H9 (cell line): ENCODE results near the gene FPR1. TPM values are rescaled to one million over a fixed set of nuclear protein-coding genes. Genes with fewer than 3 reads are reported as not detected.

Source experiments
- DNase-seq: peaks from one replicate; pipeline ENCODE4 v3.0.0-alpha.2; 2017
- H2AFZ ChIP-seq: one replicate; pipeline ENCODE4 v1.6.1; 2013; ENCODE audit warnings: mild to moderate bottlenecking, low read length, control low read depth, moderate library complexity
- H2AK5ac ChIP-seq: 2 replicates; pipeline ENCODE4 v1.6.1; 2013; ENCODE audit warnings: low read length, control low read depth, mixed read lengths; ENCODE audit not compliant: insufficient read length
- H2BK120ac ChIP-seq: one replicate; pipeline ENCODE4 v1.6.1; 2013; ENCODE audit warnings: low read depth, mild to moderate bottlenecking, low read length, control low read depth, inconsistent platforms; ENCODE audit not compliant: poor library complexity, severe bottlenecking
- H2BK12ac ChIP-seq: 2 replicates; pipeline ENCODE4 v1.6.1; 2013; ENCODE audit warnings: low read length, control low read depth, mixed read lengths, low read depth; ENCODE audit not compliant: insufficient read length
- H2BK15ac ChIP-seq: 2 replicates; pipeline ENCODE4 v1.6.1; 2013; ENCODE audit warnings: low read depth, low read length, control low read depth
- H2BK20ac ChIP-seq: one replicate; pipeline ENCODE4 v1.6.1; 2013; ENCODE audit warnings: low read depth, mild to moderate bottlenecking, low read length, control low read depth, inconsistent platforms; ENCODE audit not compliant: poor library complexity, severe bottlenecking
- H2BK5ac ChIP-seq: 2 replicates; pipeline ENCODE4 v1.6.1; 2013; ENCODE audit warnings: low read length, control low read depth, mixed read lengths; ENCODE audit not compliant: insufficient read length
- H3K14ac ChIP-seq: 2 replicates; pipeline ENCODE4 v1.6.1; 2013; ENCODE audit warnings: low read length, control low read depth; ENCODE audit not compliant: insufficient read depth
- H3K18ac ChIP-seq: 2 replicates; pipeline ENCODE4 v1.6.1; 2013; ENCODE audit warnings: low read depth, mild to moderate bottlenecking, mixed read lengths, low read length, control low read depth; ENCODE audit not compliant: insufficient read length
- H3K23ac ChIP-seq: 2 replicates; pipeline ENCODE4 v1.6.1; 2013; ENCODE audit warnings: low read length, control low read depth, mixed read lengths, low read depth; ENCODE audit not compliant: insufficient read length
- H3K23me2 ChIP-seq: 2 replicates; pipeline ENCODE4 v1.6.1; 2013; ENCODE audit warnings: low read depth, mild to moderate bottlenecking, mixed read lengths, low read length, control low read depth; ENCODE audit not compliant: insufficient read length, poor library complexity, severe bottlenecking
- H3K27ac ChIP-seq: 2 replicates; pipeline ENCODE4 v1.5.1; 2013; ENCODE audit warnings: low read length, control low read depth, mixed read lengths, low read depth; ENCODE audit not compliant: insufficient read length
- H3K27me3 ChIP-seq: 2 replicates; pipeline ENCODE4 v1.6.1; 2013; ENCODE audit warnings: low read length, control low read depth, inconsistent platforms; ENCODE audit not compliant: insufficient read depth
- H3K4ac ChIP-seq: 2 replicates; pipeline ENCODE4 v1.6.1; 2013; ENCODE audit warnings: low read depth, mild to moderate bottlenecking, control low read depth, inconsistent platforms, low read length, moderate library complexity
- H3K4me1 ChIP-seq: 2 replicates; pipeline ENCODE4 v1.6.1; 2013; ENCODE audit warnings: low read length, control low read depth, inconsistent platforms; ENCODE audit not compliant: insufficient read depth
- H3K4me2 ChIP-seq: 2 replicates; pipeline ENCODE4 v1.6.1; 2013; ENCODE audit warnings: low read length, control low read depth, mixed read lengths; ENCODE audit not compliant: insufficient read length, insufficient read depth
- H3K56ac ChIP-seq: 2 replicates; pipeline ENCODE4 v1.6.1; 2013; ENCODE audit warnings: low read depth, mild to moderate bottlenecking, mixed read lengths, low read length, control low read depth; ENCODE audit not compliant: insufficient read length
- H3K79me1 ChIP-seq: 2 replicates; pipeline ENCODE4 v1.6.1; 2013; ENCODE audit warnings: low read depth, mild to moderate bottlenecking, moderate library complexity, low read length, control low read depth, inconsistent platforms; ENCODE audit not compliant: insufficient read depth, poor library complexity, severe bottlenecking
- H3K79me2 ChIP-seq: 2 replicates; pipeline ENCODE4 v1.6.1; 2013; ENCODE audit warnings: low read length, control low read depth, inconsistent platforms; ENCODE audit not compliant: insufficient read depth
- H3K9ac ChIP-seq: 2 replicates; pipeline ENCODE4 v1.6.1; 2013; ENCODE audit warnings: low read length, control low read depth, mixed read lengths; ENCODE audit not compliant: insufficient read length; ENCODE audit errors: extremely low read depth
- H3K9me3 ChIP-seq: one replicate; pipeline ENCODE4 v1.6.1; 2013; ENCODE audit warnings: low read depth, low read length, inconsistent platforms; ENCODE audit not compliant: control insufficient read depth
- H3T11ph ChIP-seq: one replicate; pipeline ENCODE4 v1.6.1; 2013; ENCODE audit warnings: mild to moderate bottlenecking, low read length, control low read depth, inconsistent platforms
- H4K20me1 ChIP-seq: one replicate; pipeline ENCODE4 v1.6.1; 2013; ENCODE audit not compliant: control insufficient read depth, insufficient read length, insufficient read depth
- H4K5ac ChIP-seq: 2 replicates; pipeline ENCODE4 v1.6.1; 2013; ENCODE audit warnings: low read depth, mild to moderate bottlenecking, mixed read lengths, low read length, control low read depth; ENCODE audit not compliant: insufficient read length
- H4K8ac ChIP-seq: replicated peaks from 2 replicates; pipeline ENCODE4 v1.6.1; 2013; ENCODE audit warnings: low read length, control low read depth, mixed read lengths, low read depth; ENCODE audit not compliant: insufficient read length
- H4K91ac ChIP-seq: 2 replicates; pipeline ENCODE4 v1.6.1; 2013; ENCODE audit warnings: low read depth, mild to moderate bottlenecking, moderate library complexity, mixed read lengths, low read length, control low read depth; ENCODE audit not compliant: insufficient read length
- H3K27ac Mint-ChIP-seq, 3 experiments: 2 replicates in 2 of 3; 3 replicates in 1 of 3; pipeline ENCODE4 v1.8.0; 2020 to 2021; ENCODE audit warnings: mixed read lengths in 3 of 3, mild to moderate bottlenecking in 1 of 3, moderate library complexity in 1 of 3
- H3K27me3 Mint-ChIP-seq: 2 replicates; pipeline ENCODE4 v1.8.0; 2021; ENCODE audit warnings: low read depth, mild to moderate bottlenecking, moderate library complexity, mixed read lengths
- H3K36me3 Mint-ChIP-seq, 3 experiments: 2 replicates in 2 of 3; 3 replicates in 1 of 3; pipeline ENCODE4 v1.8.0; 2020 to 2021; ENCODE audit warnings: low read depth in 3 of 3, mixed read lengths in 3 of 3; ENCODE audit not compliant: insufficient read depth in 1 of 3
- H3K4me1 Mint-ChIP-seq, 2 experiments: 2 replicates each; pipeline ENCODE4 v1.8.0; 2020; ENCODE audit warnings: mixed read lengths in 2 of 2
- H3K4me3 Mint-ChIP-seq, 2 experiments: 2 replicates in 1 of 2; 3 replicates in 1 of 2; pipeline ENCODE4 v1.8.0; 2020 to 2021; ENCODE audit warnings: mild to moderate bottlenecking in 2 of 2, mixed read lengths in 2 of 2, moderate library complexity in 1 of 2
- H3K9me3 Mint-ChIP-seq, 2 experiments: 2 replicates in 1 of 2; 3 replicates in 1 of 2; pipeline ENCODE4 v1.8.0; 2020; ENCODE audit warnings: mild to moderate bottlenecking in 2 of 2, mixed read lengths in 2 of 2, moderate library complexity in 1 of 2
- CTCF ChIP-seq: fragments of 200-600 bp; sonication (generic); conservative IDR thresholded peaks from 3 replicates; pipeline ENCODE4 v1.8.0; 2021; ENCODE audit warnings: antibody characterized with exemption, mild to moderate bottlenecking
- WGBS: extraction: QIAGEN DNeasy Blood & Tissue Kit; methylation state at CpG from one replicate; pipeline ENCODE4 v1.1.7; 2013; ENCODE audit warnings: missing lambda C conversion rate, low lambda C conversion rate, mixed read lengths; ENCODE audit not compliant: insufficient read length; ENCODE audit errors: extremely low coverage; 5-methylcytosine and 5-hydroxymethylcytosine counted together
- total RNA-seq: library from RNA; stranded (reverse); gene quantifications from 2 replicates; pipeline ENCODE4 v1.2.1, GENCODE V29; 2021

The FPR1 gene
- total RNA-seq, 1 experiment from 2014 or later: not detected

GRCh38 chr19:51754770-51755169 lies 3.1 kb upstream of the FPR1 start:
- Histone ChIP-seq H2AFZ (no peak overlapping the region), H3K27ac (no peak overlapping the region), H4K20me1 (no peaks in the 10 kb centered on the region), H3K79me2 (no peaks in the 10 kb centered on the region), H3K79me1 (no peaks in the 10 kb centered on the region), H3K4ac (no peak overlapping the region), H3T11ph (no peak overlapping the region), H3K9ac (no peak overlapping the region), H4K91ac (no peak overlapping the region), H2BK15ac (no peak overlapping the region), H2BK20ac (no peak overlapping the region), H3K23me2 (no peaks in the 10 kb centered on the region), H3K56ac (no peak overlapping the region), H3K4me1 (no peaks in the 10 kb centered on the region), H2BK120ac (no peak overlapping the region), H3K27me3 (no peaks in the 10 kb centered on the region), H2AK5ac (no peak overlapping the region), H3K18ac (no peak overlapping the region), H4K5ac (no peak overlapping the region), H3K14ac (no peak overlapping the region), H3K9me3 (no peaks in the 10 kb centered on the region), H3K23ac (no peak overlapping the region), H3K4me2 (no peak overlapping the region), H4K8ac (no peak overlapping the region), H2BK5ac (no peak overlapping the region), H2BK12ac (no peak overlapping the region)
- TF ChIP-seq CTCF: no peak
- DNase-seq: no peak
- Mint-ChIP-seq H3K36me3 (no peaks in the 10 kb centered on the region), H3K4me3 (no peak overlapping the region), H3K27ac (no peak overlapping the region), H3K27me3 (peaks cover 17% of the 10 kb centered on the region), H3K4me1 (no peaks in the 10 kb centered on the region), H3K9me3 (peaks cover 30 to 70% of the 10 kb centered on the region in 2 experiments)
- WGBS: no CpG with 5 or more reads among the region's 4 CpGs
